ENCODE data around the gene PFDN2. TPM values are rescaled to one million over a fixed set of nuclear protein-coding genes. Genes with fewer than 3 reads are reported as not detected.

PFDN2 gene
- total and polyA plus RNA-seq, 2 experiments from 2014 or later, result 35.9 to 121 TPM

DNA sequence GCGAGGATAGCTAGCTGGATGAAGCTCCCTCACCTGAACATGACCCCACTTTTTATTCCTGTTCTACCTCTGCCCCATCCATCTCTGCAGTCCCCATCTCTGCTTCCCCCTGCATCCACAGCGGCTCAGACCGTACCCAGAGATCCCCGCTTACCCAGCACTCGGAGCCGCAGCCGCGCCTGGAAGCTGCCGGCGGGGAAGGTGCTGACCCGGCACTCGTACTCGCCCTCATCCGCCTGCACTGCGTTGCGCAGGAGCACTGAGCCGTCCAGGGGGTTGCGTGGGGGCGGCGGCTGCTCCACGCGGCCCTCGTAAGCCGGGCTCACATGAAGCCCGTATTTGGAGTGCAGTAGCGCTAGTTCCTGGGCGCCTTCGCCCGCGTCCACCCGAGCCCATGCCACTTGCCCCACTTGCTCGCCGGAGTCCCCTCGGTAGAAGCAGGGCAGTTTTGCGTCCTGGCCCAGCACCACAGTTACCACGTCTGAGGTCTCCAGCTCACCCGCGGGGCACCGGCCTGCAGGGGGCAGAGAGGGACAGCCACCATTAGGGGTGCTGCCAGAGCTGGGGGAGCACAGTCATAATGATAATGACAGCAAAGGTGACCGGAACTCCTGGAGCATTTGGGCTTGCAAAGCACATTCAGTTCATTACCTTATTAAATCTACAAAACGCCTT, 38.3 kb downstream of the PFDN2 start:
- in situ Hi-C loops (cut with MboI), result no loop called here
- Histone ChIP-seq H3K4me2 (ENCODE audit: unreplicated experiment) (no peak overlapping the region), H3K79me2 (ENCODE audit: insufficient read depth) (no peaks in the 10 kb centered on the region), H3K9me3 (ENCODE audit: low read depth) (no peaks in the 10 kb centered on the region), H3F3A (ENCODE audit: insufficient read depth) (peaks cover 31% of the 10 kb centered on the region), H3K36me3 (ENCODE audit: low read depth) (no peaks in the 10 kb centered on the region), H3K27me3 (replicated peaks; ENCODE audit: insufficient read depth) (no peaks in the 10 kb centered on the region), H3K9ac (no peak overlapping the region), H2AFZ (peak overlapping the region; percentile 64; the same call in 1 of the 2 replicates), H3K9me2 (ENCODE audit: insufficient read depth) (no peaks in the 10 kb centered on the region), H3K4me1 (ENCODE audit: insufficient read depth) (peaks cover 45% of the 10 kb centered on the region), H3K4me3 (no peak overlapping the region), H3K27ac (peak overlapping the region; percentile 88), H4K20me1 (ENCODE audit: insufficient read depth) (no peaks in the 10 kb centered on the region)
- WGBS, 2 experiments (ENCODE audit: low coverage in 1 of 2, low lambda C conversion rate in 2 of 2, missing lambda C conversion rate in 2 of 2), result 63 to 70% methylated on average over 39 to 41 of the region's 41 CpGs
- DNase-seq, result no peak
- TF ChIP-seq EZH2 (IDR thresholded peaks at IDR 0.05; ENCODE audit: insufficient read depth, poor library complexity, severe bottlenecking) (no peak), EZH2phosphoT487 (IDR thresholded peaks at IDR 0.05; ENCODE audit: insufficient read depth, low read depth) (no peak)

DNA sequence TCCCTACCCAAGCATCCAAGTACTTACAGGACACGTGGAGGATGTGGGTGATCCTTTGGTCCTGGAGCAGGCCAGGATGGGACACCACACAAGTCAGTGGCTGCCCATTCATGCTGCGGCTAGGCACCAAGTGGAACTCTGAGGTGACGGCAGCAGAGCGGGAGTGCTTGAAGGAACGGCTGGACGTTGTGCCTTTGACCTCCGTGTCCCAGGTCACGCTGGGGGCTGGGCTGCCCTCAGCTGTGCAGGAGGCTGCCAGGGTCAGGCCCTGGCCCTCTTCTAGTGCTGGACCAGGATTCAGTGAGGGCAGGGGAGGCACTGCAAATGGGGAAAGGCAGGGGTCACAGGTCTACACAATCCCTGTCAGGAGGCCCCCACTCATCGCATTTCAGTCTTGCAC, 40.4 kb downstream of the PFDN2 start:
- Histone ChIP-seq H3K27ac (no peak overlapping the region), H4K20me1 (ENCODE audit: insufficient read depth) (no peaks in the 10 kb centered on the region), H3K27me3 (replicated peaks; ENCODE audit: insufficient read depth) (no peaks in the 10 kb centered on the region), H3K9me2 (ENCODE audit: insufficient read depth) (no peaks in the 10 kb centered on the region), H3K4me1 (ENCODE audit: insufficient read depth) (peaks cover 25% of the 10 kb centered on the region), H3K9me3 (ENCODE audit: low read depth) (no peaks in the 10 kb centered on the region), H3K36me3 (ENCODE audit: low read depth) (no peaks in the 10 kb centered on the region), H3K79me2 (ENCODE audit: insufficient read depth) (no peaks in the 10 kb centered on the region), H3K9ac (no peak overlapping the region), H2AFZ (no peak overlapping the region), H3K4me3 (no peak overlapping the region), H3K4me2 (ENCODE audit: unreplicated experiment) (no peak overlapping the region), H3F3A (ENCODE audit: insufficient read depth) (peaks cover 16% of the 10 kb centered on the region)
- DNase-seq, result no peak
- 51 to 59% methylated on average over 9 of the region's 9 CpGs for WGBS, 2 experiments (ENCODE audit: low coverage in 1 of 2, low lambda C conversion rate in 2 of 2, missing lambda C conversion rate in 2 of 2)
- in situ Hi-C loops (cut with MboI), result no loop called here
- TF ChIP-seq EZH2phosphoT487 (IDR thresholded peaks at IDR 0.05; ENCODE audit: insufficient read depth, low read depth), result no peak
- TF ChIP-seq EZH2 (IDR thresholded peaks at IDR 0.05; ENCODE audit: insufficient read depth, poor library complexity, severe bottlenecking), result no peak

DNA sequence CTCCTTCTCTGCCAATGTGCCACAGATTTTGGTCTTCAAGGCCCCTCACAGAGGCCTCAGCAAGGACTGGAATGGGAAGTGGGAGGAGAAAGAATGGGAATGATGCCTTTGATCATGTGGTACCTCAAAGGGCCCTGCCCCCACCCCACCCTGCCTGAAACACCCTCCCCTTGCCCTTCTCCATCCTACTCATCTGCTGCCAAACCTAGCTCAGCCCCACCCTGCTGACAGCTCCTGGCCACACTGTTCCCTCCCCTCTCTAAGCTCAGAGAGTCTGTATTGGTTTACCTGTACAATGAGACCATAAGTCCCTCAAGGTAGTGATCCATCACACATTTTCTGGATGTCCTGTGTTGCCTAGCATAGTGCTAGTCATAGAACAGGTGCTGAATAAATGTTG, 41.4 kb downstream of the PFDN2 start:
- no peak overlapping the region for H2AFZ ChIP-seq
- no peaks in the 10 kb centered on the region for H4K20me1 ChIP-seq (ENCODE audit: insufficient read depth)
- peaks cover 15% of the 10 kb centered on the region for H3K4me1 ChIP-seq (ENCODE audit: insufficient read depth)
- H3K36me3 ChIP-seq (ENCODE audit: low read depth), result no peaks in the 10 kb centered on the region
- no peak for DNase-seq
- H3K4me3 ChIP-seq, result no peak overlapping the region
- no peaks in the 10 kb centered on the region for H3K79me2 ChIP-seq (ENCODE audit: insufficient read depth)
- no peak overlapping the region for H3K4me2 ChIP-seq (ENCODE audit: unreplicated experiment)
- peaks cover 16% of the 10 kb centered on the region for H3F3A ChIP-seq (ENCODE audit: insufficient read depth)
- no peak overlapping the region for H3K9ac ChIP-seq
- H3K27me3 ChIP-seq (replicated peaks; ENCODE audit: insufficient read depth), result no peaks in the 10 kb centered on the region
- TF ChIP-seq EZH2phosphoT487 (IDR thresholded peaks at IDR 0.05; ENCODE audit: insufficient read depth, low read depth), result no peak
- TF ChIP-seq EZH2 (IDR thresholded peaks at IDR 0.05; ENCODE audit: insufficient read depth, poor library complexity, severe bottlenecking), result no peak
- H3K27ac ChIP-seq, result no peak overlapping the region
- in situ Hi-C loops (cut with MboI), result no loop called here
- H3K9me2 ChIP-seq (ENCODE audit: insufficient read depth), result no peaks in the 10 kb centered on the region
- no peaks in the 10 kb centered on the region for H3K9me3 ChIP-seq (ENCODE audit: low read depth)

DNA sequence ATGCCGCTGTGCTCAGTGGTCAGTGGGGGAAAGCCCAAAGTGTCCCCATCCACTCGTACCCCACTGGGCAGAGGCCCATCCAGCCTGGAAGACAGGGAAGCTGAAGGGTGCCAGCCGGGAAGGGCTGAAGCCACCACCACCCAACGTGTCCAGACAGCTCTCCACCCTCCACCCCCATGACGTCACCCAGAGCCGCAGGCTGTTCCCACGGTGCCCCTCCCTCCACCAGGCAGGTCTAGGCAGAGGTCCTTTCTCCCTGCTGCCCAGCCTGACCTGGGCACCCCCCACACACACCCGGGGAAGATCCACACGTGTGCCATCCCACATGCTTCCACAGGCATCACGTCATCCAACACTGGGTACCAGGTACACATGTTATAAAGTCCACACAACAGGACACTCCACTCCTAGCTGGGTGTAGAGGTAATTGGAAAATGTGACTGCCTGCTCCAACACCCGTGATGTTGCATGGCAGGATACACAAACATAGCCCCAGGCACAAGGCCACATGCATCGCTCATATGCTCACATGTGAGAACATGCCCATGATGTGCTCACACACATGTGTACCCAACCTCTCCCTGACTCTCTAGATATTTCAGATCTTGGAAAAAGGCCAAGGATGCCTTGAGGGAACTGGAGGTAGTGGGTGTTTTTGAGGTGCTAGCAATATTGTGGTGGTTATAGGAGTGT, 43.0 kb downstream of the PFDN2 start:
- H3K27ac ChIP-seq, result no peak overlapping the region
- H3K4me2 ChIP-seq (ENCODE audit: unreplicated experiment), result no peak overlapping the region
- in situ Hi-C loops (cut with MboI), result no loop called here
- H3K36me3 ChIP-seq (ENCODE audit: low read depth), result no peaks in the 10 kb centered on the region
- TF ChIP-seq EZH2phosphoT487 (IDR thresholded peaks at IDR 0.05; ENCODE audit: insufficient read depth, low read depth) (no peak), EZH2 (IDR thresholded peaks at IDR 0.05; ENCODE audit: insufficient read depth, poor library complexity, severe bottlenecking) (no peak)
- H2AFZ ChIP-seq, result 0 out of 2 replicates have a peak overlapping the region, but pooled peaks have one; percentile 24
- no peak overlapping the region for H3K4me3 ChIP-seq
- no peaks in the 10 kb centered on the region for H3K4me1 ChIP-seq (ENCODE audit: insufficient read depth)
- no peaks in the 10 kb centered on the region for H3K79me2 ChIP-seq (ENCODE audit: insufficient read depth)
- no peaks in the 10 kb centered on the region for H3K27me3 ChIP-seq (replicated peaks; ENCODE audit: insufficient read depth)
- H4K20me1 ChIP-seq (ENCODE audit: insufficient read depth), result no peaks in the 10 kb centered on the region
- H3K9ac ChIP-seq, result no peak overlapping the region
- no peaks in the 10 kb centered on the region for H3F3A ChIP-seq (ENCODE audit: insufficient read depth)
- DNase-seq, result no peak
- H3K9me3 ChIP-seq (ENCODE audit: low read depth), result no peaks in the 10 kb centered on the region
- no peaks in the 10 kb centered on the region for H3K9me2 ChIP-seq (ENCODE audit: insufficient read depth)
- 74 to 79% methylated on average over 11 to 12 of the region's 12 CpGs for WGBS, 2 experiments (ENCODE audit: low coverage in 1 of 2, low lambda C conversion rate in 2 of 2, missing lambda C conversion rate in 2 of 2)
